Measurements from ENCODE around the gene CNNM2.
"Not testable (repeated sequence)": the region's sequence is repeated elsewhere in the genome, so short reads cannot be mapped to it uniquely, and the experiment has no call there.

CNNM2 gene

DNA sequence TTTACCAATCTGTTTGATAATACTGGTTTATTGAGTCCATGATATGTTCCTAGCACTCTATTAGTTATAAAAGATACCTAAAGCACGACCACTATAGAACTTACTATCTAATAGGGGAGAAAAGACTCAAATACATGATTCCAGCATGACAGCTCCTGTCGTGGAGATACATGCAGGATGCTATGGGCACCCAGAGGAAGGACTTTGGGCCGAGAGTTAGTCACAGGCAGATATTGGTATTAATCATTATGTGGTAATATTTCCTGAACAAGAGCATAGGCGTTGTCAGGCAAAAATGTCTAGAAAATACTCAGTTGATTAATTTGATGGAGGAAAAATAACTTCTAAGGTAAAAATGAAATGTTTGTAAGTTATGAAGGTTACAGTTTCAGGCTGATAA is 31.8 kb downstream of the CNNM2 start:
- no peak overlapping the region for H3K4me3 ChIP-seq (ENCODE audit: low read depth, low read length)
- TF ChIP-seq CTCF (IDR thresholded peaks at IDR 0.05; ENCODE audit: borderline replicate concordance, insufficient read depth, low read depth, low read length) = no peak

GRCh38 chr10:102951316-102951715 is 33.2 kb downstream of the CNNM2 start:
- no peak for TF ChIP-seq CTCF (IDR thresholded peaks at IDR 0.05; ENCODE audit: borderline replicate concordance, insufficient read depth, low read depth, low read length)
- no peak overlapping the region for H3K4me3 ChIP-seq (ENCODE audit: low read depth, low read length)

GRCh38 chr10:102959360-102959759 is 41.3 kb downstream of the CNNM2 start:
- no peak overlapping the region for H3K4me3 ChIP-seq (ENCODE audit: low read depth, low read length)
- TF ChIP-seq CTCF (IDR thresholded peaks at IDR 0.05; ENCODE audit: borderline replicate concordance, insufficient read depth, low read depth, low read length) = no peak

GRCh38 chr10:102960157-102960556 is 42.1 kb downstream of the CNNM2 start:
- TF ChIP-seq CTCF (IDR thresholded peaks at IDR 0.05; ENCODE audit: borderline replicate concordance, insufficient read depth, low read depth, low read length) = no peak
- no peak overlapping the region for H3K4me3 ChIP-seq (ENCODE audit: low read depth, low read length)

DNA sequence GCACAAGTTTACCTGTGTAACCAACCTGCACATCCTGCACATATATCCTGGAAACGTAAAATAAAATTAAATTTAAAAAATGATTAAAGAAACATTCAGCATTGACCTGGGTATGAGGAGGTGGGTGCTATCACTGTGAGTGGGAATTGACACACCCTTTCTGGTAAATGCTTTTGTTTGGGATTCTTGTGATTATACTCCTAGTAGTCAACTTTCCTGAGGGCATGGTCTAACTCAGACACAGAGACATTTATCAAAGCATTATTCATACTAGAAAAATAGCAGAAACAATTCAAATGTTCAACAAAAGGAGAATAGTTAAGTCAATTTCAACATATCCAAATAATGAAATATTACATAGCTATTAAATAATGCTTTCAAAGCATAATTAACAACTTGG is 44.2 kb downstream of the CNNM2 start:
- H3K4me3 ChIP-seq (ENCODE audit: low read depth, low read length) = no peak overlapping the region
- no peak for TF ChIP-seq CTCF (IDR thresholded peaks at IDR 0.05; ENCODE audit: borderline replicate concordance, insufficient read depth, low read depth, low read length)

GRCh38 chr10:102962951-102963755 is 45.1 kb downstream of the CNNM2 start:
- TF ChIP-seq CTCF (IDR thresholded peaks at IDR 0.05; ENCODE audit: borderline replicate concordance, insufficient read depth, low read depth, low read length) = no peak
- H3K4me3 ChIP-seq (ENCODE audit: low read depth, low read length) = no peak overlapping the region

DNA sequence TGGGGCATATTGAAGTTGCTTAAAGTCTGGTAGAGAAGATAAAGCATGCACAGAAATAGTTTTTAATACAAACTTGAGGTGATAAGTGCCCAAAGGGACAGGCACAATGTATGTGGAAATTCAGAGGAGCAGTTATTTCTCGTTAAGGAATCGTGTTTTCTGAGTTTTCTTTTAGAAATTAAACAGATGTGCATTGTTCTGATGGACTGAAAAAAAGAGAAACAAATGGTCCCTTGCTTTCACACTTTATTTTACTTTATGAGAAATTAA is 45.6 kb downstream of the CNNM2 start:
- no peak for TF ChIP-seq CTCF (IDR thresholded peaks at IDR 0.05; ENCODE audit: borderline replicate concordance, insufficient read depth, low read depth, low read length)

GRCh38 chr10:102964064-102964463 is 46.0 kb downstream of the CNNM2 start:
- H3K4me3 ChIP-seq (ENCODE audit: low read depth, low read length) = not testable (repeated sequence)

More for the DNA sequence above, 45.6 kb downstream of the CNNM2 start:
- no peak overlapping the region for H3K4me3 ChIP-seq (ENCODE audit: low read depth, low read length)

Measured in GM12875 (cell line).